ENCODE measurements around the gene SCLY. TPM values are rescaled to one million over a fixed set of nuclear protein-coding genes. Genes with fewer than 3 reads are reported as not detected.

SCLY gene
- total RNA-seq, 1 experiment from 2014 or later = 68.4 TPM

DNA sequence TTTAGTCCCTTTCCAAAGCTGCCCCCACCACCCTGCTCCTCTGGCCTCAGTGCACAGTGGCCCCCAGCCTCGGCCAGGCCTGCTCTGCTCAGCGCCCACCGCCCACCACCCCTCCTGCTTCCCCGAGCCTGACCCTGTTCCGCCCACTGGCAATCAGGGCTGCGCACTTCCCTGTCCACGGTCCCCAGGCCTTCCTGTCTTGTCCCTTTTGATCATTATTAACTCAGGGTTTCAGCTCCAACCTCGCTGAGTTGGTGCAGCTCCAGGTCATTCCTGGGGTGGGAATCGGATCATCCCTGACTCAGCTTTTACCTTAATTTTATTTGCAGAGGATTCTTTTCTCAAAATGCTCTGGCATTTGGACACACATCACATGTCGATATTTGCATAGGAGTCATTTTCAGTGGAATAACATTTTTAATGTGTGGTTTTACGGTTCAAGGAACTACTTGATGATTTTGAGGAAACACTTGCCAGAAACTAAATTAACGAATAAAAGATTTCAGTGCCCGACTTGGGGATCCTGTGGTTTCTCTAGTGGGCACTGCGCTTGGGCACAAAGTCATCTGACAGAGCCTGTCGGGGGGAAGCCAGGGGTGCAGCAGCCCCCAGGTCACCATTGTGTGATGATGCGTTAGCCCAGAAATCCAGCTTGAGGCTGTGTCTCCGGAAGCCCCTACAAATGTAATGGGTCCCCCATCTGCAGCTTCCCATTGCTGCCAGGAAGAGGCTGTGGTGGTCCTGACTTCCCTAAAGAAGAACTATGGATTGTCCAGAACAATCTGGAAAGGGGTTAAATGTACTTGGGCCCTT, 38.3 kb downstream of the SCLY start:
- Mint-ChIP-seq H3K27ac (peak overlapping the region; percentile 36; the same call in 1 of the 2 replicates), H3K36me3 (peaks cover 8% of the 10 kb centered on the region), H3K27me3 (ENCODE audit: low read depth) (no peaks in the 10 kb centered on the region), H3K4me1 (peaks cover 38% of the 10 kb centered on the region), H3K9me3 (no peaks in the 10 kb centered on the region), H3K4me3 (no peak overlapping the region)
- DNase-seq (ENCODE audit: low spot score) = no peak
- ATAC-seq = no peak
- POLR2A ChIA-PET = interaction anchor here (1.0 to 2.2 kb wide), 3 partner anchors 10 to 40 kb away, joined by 3 to 8 read pairs (median 3); no protein-coding TSS in a partner anchor
- no peak for TF ChIP-seq E2F5 (CRISPR knock-in tag; IDR thresholded peaks at IDR 0.05)
- TF ChIP-seq NR3C1 (CRISPR knock-in tag; conservative IDR thresholded peaks at IDR 0.05; ENCODE audit: low read depth) = no peak
- TF ChIP-seq ZNF532 (CRISPR knock-in tag; IDR thresholded peaks at IDR 0.05; ENCODE audit: borderline replicate concordance) = no peak
- no peak for TF ChIP-seq FOXJ3 (CRISPR knock-in tag; IDR thresholded peaks at IDR 0.05; ENCODE audit: borderline replicate concordance)
- no peak for TF ChIP-seq CTCF (IDR thresholded peaks at IDR 0.05)
- TF ChIP-seq ZNF671 (CRISPR knock-in tag; IDR thresholded peaks at IDR 0.05) = no peak
- no peak for TF ChIP-seq SP1 (CRISPR knock-in tag; conservative IDR thresholded peaks at IDR 0.05)
- TF ChIP-seq, protein P1, sequence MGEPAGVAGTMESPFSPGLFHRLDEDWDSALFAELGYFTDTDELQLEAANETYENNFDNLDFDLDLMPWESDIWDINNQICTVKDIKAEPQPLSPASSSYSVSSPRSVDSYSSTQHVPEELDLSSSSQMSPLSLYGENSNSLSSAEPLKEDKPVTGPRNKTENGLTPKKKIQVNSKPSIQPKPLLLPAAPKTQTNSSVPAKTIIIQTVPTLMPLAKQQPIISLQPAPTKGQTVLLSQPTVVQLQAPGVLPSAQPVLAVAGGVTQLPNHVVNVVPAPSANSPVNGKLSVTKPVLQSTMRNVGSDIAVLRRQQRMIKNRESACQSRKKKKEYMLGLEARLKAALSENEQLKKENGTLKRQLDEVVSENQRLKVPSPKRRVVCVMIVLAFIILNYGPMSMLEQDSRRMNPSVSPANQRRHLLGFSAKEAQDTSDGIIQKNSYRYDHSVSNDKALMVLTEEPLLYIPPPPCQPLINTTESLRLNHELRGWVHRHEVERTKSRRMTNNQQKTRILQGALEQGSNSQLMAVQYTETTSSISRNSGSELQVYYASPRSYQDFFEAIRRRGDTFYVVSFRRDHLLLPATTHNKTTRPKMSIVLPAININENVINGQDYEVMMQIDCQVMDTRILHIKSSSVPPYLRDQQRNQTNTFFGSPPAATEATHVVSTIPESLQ (CRISPR knock-in tag; IDR thresholded peaks at IDR 0.05) = no peak
- no peak for TF ChIP-seq ZBTB43 (CRISPR knock-in tag; IDR thresholded peaks at IDR 0.05)
- TF ChIP-seq OVOL2 (CRISPR knock-in tag; IDR thresholded peaks at IDR 0.05; ENCODE audit: borderline replicate concordance) = no peak
- TF ChIP-seq NFYB (CRISPR knock-in tag; conservative IDR thresholded peaks at IDR 0.05; ENCODE audit: low read depth) = no peak
- no peak for TF ChIP-seq GRHL2 (CRISPR knock-in tag; IDR thresholded peaks at IDR 0.05; ENCODE audit: insufficient replicate concordance, severe bottlenecking)
- TF ChIP-seq ZNF317 (CRISPR knock-in tag; IDR thresholded peaks at IDR 0.05; ENCODE audit: borderline replicate concordance, low read depth) = no peak
- TF ChIP-seq CREB1 (CRISPR knock-in tag; IDR thresholded peaks at IDR 0.05) = no peak
- no peak for TF ChIP-seq STAT6 (CRISPR knock-in tag; conservative IDR thresholded peaks at IDR 0.05; ENCODE audit: low read depth)
- CTCF ChIA-PET = interaction anchor here (0.8 to 2.0 kb wide), 4 partner anchors 7 to 41 kb away, joined by 4 to 12 read pairs (median 7); no protein-coding TSS in a partner anchor
